Testis (tissue), 2 donors: ENCODE data around the gene SORL1-AS1.

ENCODE experiments used
- DNase-seq: peaks from one replicate; pipeline ENCODE4 v3.0.0-alpha.2; 2019
- H3K27ac ChIP-seq, 2 donors: fragments of 200-600 bp; sonication (generic); one replicate each; pipeline ENCODE4 v1.5.1; 2019
- H3K27me3 ChIP-seq: fragments of 200-600 bp; sonication (generic); one replicate; pipeline ENCODE4 v1.5.1; 2019
- H3K36me3 ChIP-seq: fragments of 200-600 bp; sonication (generic); one replicate; pipeline ENCODE4 v1.5.1; 2017; ENCODE audit warnings: low read depth; ENCODE audit errors: missing control alignments
- H3K4me1 ChIP-seq: fragments of 200-600 bp; sonication (generic); one replicate; pipeline ENCODE4 v1.5.1; 2019
- H3K4me3 ChIP-seq, 2 donors: fragments of 200-600 bp; sonication (generic); one replicate each; pipeline ENCODE4 v1.5.1; 2017 to 2019
- H3K9me3 ChIP-seq: fragments of 200-600 bp; sonication (generic); one replicate; pipeline ENCODE4 v1.5.1; 2017
- CTCF ChIP-seq, 3 experiments: fragments of 450-650 bp in 2 of 3; fragments of 200-600 bp in 1 of 3; sonication (generic) in 1 of 3; IDR thresholded peaks; one replicate each; pipeline ENCODE4 v1.5.1; 2016 to 2019; ENCODE audit warnings: antibody characterized with exemption in 3 of 3, mild to moderate bottlenecking in 2 of 3, moderate library complexity in 1 of 3
- POLR2A ChIP-seq: fragments of 450-650 bp; IDR thresholded peaks from one replicate; pipeline ENCODE4 v1.6.1; 2017; ENCODE audit warnings: antibody characterized with exemption, mild to moderate bottlenecking, moderate library complexity
- WGBS, 2 donors: methylation state at CpG; one replicate each; pipeline ENCODE4 v1.1.5; 2018; 5-methylcytosine and 5-hydroxymethylcytosine counted together
- intact Hi-C: fragments of 100-400 bp; cut with DNase I; formaldehyde crosslinking; loops from one replicate; pipeline ENCODE4 v1.15.1; 2023; ENCODE audit warnings: low total_unique reads

Gene SORL1-AS1

GRCh38 chr11:121466063-121466794, 13.5 kb upstream of the SORL1-AS1 start:
- intact Hi-C loops: no loop called here
- Histone ChIP-seq H3K4me3 (no peak overlapping the region), H3K27me3 (no peaks in the 10 kb centered on the region), H3K27ac (peak overlapping the region; percentile 29 to 51), H3K4me1 (peaks cover 36% of the 10 kb centered on the region), H3K36me3 (no peaks in the 10 kb centered on the region), H3K9me3 (no peaks in the 10 kb centered on the region)
- peak; percentile 93 for DNase-seq
- 22 to 37% methylated on average over 8 of the region's 8 CpGs for WGBS, 2 donors
- TF ChIP-seq POLR2A: no peak
- TF ChIP-seq CTCF (IDR thresholded peaks at IDR 0.05): no peak

GRCh38 chr11:121465709-121466062, 12.9 kb upstream of the SORL1-AS1 start:
- H3K27me3 ChIP-seq: no peaks in the 10 kb centered on the region
- H3K27ac ChIP-seq: peak overlapping the region; percentile 29 to 51
- WGBS, 2 donors: 58 to 65% methylated on average over 8 of the region's 8 CpGs
- DNase-seq: no peak
- intact Hi-C loops: no loop called here
- peaks cover 36% of the 10 kb centered on the region for H3K4me1 ChIP-seq
- H3K9me3 ChIP-seq: no peaks in the 10 kb centered on the region
- no peaks in the 10 kb centered on the region for H3K36me3 ChIP-seq
- no peak for TF ChIP-seq CTCF (IDR thresholded peaks at IDR 0.05)
- TF ChIP-seq POLR2A: no peak
- H3K4me3 ChIP-seq: no peak overlapping the region

DNA sequence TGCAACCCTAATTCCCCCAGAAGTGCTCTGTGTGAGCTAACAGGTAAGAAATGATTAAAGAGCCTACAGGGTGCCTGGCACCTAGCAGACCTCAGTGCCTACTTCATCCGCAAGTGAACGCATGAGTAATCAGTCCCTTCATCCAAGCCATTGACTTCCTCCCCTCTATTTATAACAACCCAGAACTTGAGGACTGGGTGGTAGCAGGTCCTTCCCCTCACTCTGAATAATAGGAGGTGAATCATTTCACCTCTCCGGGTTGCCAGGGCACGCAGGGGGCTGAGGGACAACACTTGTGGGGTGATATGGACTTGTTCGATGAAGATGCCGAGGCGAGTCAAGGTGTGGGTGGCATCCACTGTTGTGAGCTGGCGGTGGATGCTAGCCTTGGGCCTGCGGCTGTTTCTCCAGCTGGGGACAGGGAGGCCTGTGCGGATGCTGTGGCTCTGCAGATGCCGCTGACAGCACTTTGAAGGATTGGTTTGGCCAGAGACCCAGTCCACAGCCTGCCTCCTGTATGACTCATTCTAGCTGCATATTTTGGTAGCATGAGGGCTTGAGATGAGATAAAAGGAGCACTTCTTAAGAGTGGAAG, 11.7 kb upstream of the SORL1-AS1 start:
- peak; percentile 58 for DNase-seq
- Histone ChIP-seq H3K36me3 (no peaks in the 10 kb centered on the region), H3K27me3 (no peaks in the 10 kb centered on the region), H3K4me3 (no peak overlapping the region), H3K9me3 (no peaks in the 10 kb centered on the region), H3K4me1 (peaks cover 36% of the 10 kb centered on the region), H3K27ac (peak overlapping the region in 1 of 2 donors; percentile 56)
- WGBS, 2 donors: 76 to 80% methylated on average over 10 to 11 of the region's 11 CpGs
- intact Hi-C loops: no loop called here
- no peak for TF ChIP-seq CTCF (IDR thresholded peaks at IDR 0.05)
- no peak for TF ChIP-seq POLR2A

DNA sequence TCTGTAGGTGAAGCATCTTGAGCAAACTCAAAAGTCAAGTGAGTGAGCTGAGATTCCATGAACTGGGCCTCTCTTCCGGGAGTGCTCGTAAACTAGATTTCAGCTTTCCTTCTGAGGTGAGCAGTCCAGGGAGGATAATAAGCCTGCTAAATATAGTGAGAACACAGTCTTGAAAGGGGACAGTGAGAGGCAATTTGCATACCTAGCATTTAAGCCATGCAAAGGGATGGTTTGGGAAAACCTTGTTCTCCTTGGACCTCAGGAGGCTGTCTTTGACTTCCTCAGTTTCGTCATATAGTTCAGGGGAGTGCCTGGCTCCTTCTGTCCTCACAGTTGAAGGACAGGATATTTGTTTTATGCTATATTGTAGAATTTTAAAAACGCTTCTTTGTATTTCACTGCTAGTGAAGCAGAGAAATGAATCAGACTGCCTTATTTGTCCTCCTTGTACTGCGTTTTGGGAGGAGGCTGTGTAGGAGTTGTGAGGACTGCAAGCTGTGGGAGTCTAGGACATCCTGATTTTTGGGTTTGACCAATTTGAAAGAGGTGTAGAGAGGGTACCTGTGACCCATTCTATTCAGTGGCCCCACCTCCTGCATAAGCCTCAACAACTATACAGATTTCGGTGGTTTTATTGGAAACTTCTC, 11.0 kb upstream of the SORL1-AS1 start:
- TF ChIP-seq POLR2A (no peak), CTCF (IDR thresholded peaks at IDR 0.05) (no peak)
- Histone ChIP-seq H3K27me3 (no peaks in the 10 kb centered on the region), H3K27ac (peak overlapping the region in 1 of 2 donors; percentile 56), H3K9me3 (no peaks in the 10 kb centered on the region), H3K4me3 (no peak overlapping the region), H3K36me3 (no peaks in the 10 kb centered on the region), H3K4me1 (peaks cover 36% of the 10 kb centered on the region)
- 65 to 78% methylated on average over 6 of the region's 6 CpGs for WGBS, 2 donors
- no peak for DNase-seq
- intact Hi-C loops: no loop called here
